DND-41 (cell line): ENCODE measurements around the gene HEATR1.

Experiments
- EZH2 ChIP-seq: IDR thresholded peaks from 3 replicates; pipeline ENCODE4 v1.6.1; 2012; ENCODE audit warnings: borderline replicate concordance, low read depth, mild to moderate bottlenecking, moderate library complexity, low read length, inconsistent platforms; ENCODE audit not compliant: severe bottlenecking
- TF ChIP-seq, protein P1 (sequence below): IDR thresholded peaks from 2 replicates; pipeline ENCODE4 v1.5.1; 2012; ENCODE audit warnings: borderline replicate concordance, low read length, moderate library complexity, mild to moderate bottlenecking; ENCODE audit not compliant: poor library complexity, severe bottlenecking; ENCODE audit errors: extremely low read depth

DNA sequence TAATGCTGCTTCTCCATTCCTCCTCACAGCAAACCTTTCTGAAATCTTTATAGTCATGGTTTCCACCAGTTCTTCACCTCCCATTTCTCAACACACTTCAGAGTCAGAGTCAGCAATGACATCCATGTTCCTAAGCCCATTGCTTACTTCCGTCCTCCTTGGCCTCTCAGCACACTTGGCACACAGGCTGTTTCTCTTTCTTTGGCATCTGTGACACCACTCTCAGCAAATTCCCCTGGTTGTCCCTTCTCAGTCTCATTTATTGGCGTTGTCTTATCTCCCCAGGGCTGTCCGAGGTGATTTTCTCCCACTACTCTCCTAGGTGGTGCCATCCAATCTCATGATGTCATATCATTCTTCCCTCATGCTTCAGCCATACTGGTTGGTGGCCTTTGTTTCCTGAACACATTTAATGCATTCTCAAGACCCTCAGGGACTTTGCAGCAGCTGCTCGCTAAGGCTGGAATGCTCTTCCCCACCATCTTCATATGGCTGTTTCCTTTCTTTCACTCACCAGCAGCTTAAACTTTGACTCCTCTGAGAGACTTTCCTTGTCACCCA is 83.8 kb downstream of the HEATR1 start:
- no peak for TF ChIP-seq EZH2
- TF ChIP-seq, protein P1, sequence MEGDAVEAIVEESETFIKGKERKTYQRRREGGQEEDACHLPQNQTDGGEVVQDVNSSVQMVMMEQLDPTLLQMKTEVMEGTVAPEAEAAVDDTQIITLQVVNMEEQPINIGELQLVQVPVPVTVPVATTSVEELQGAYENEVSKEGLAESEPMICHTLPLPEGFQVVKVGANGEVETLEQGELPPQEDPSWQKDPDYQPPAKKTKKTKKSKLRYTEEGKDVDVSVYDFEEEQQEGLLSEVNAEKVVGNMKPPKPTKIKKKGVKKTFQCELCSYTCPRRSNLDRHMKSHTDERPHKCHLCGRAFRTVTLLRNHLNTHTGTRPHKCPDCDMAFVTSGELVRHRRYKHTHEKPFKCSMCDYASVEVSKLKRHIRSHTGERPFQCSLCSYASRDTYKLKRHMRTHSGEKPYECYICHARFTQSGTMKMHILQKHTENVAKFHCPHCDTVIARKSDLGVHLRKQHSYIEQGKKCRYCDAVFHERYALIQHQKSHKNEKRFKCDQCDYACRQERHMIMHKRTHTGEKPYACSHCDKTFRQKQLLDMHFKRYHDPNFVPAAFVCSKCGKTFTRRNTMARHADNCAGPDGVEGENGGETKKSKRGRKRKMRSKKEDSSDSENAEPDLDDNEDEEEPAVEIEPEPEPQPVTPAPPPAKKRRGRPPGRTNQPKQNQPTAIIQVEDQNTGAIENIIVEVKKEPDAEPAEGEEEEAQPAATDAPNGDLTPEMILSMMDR: no peak
